AG04450 (cell line): ENCODE data around the gene GPC4. TPM values are rescaled to one million over a fixed set of nuclear protein-coding genes. Genes with fewer than 3 reads are reported as not detected.
"Not testable (repeated sequence)": the region's sequence is repeated elsewhere in the genome, so short reads cannot be mapped to it uniquely, and the experiment has no call there.

Experiments used
- CTCF ChIA-PET: fragments of 300-600, 350-600 bp; formaldehyde crosslinking; extraction: SDS; loops from one replicate; lab custom pipeline; 2022; ENCODE audit warnings: antibody characterized with exemption, inconsistent platforms; lab: Charles Lee
- POLR2A ChIA-PET: fragments of 350-600 bp; formaldehyde crosslinking; extraction: SDS; loops from one replicate; lab custom pipeline; 2021; ENCODE audit warnings: antibody characterized with exemption, inconsistent platforms; lab: Yijun Ruan, JAX
- DNase-seq: peaks from one replicate; pipeline ENCODE4 v3.0.0-alpha.2; 2011; ENCODE audit warnings: low read depth, low spot score
- H3K27ac ChIP-seq: one replicate; pipeline ENCODE4 v1.5.1; 2012; ENCODE audit warnings: low read depth, low read length, control low read depth
- H3K27me3 ChIP-seq: one replicate; pipeline ENCODE4 v1.6.0; 2012; ENCODE audit warnings: low read length; ENCODE audit not compliant: control insufficient read depth, insufficient read depth
- H3K4me3 ChIP-seq: 2 replicates; pipeline ENCODE4 v1.5.1; 2011; ENCODE audit warnings: mild to moderate bottlenecking, low read depth, low read length, control low read depth
- H3K9me3 ChIP-seq: 2 replicates; pipeline ENCODE4 v1.5.1; 2012; ENCODE audit warnings: low read length; ENCODE audit not compliant: control insufficient read depth, insufficient read depth
- polyA plus RNA-seq: library from polyadenylated mRNA; depleted of rRNA; stranded (reverse); fragments of >200 nt; gene quantifications from 2 replicates; pipeline ENCODE4 v1.2.3, GENCODE V29; 2011
- TF ChIP-seq, protein P1 (sequence below): IDR thresholded peaks from 2 replicates; pipeline ENCODE4 v1.5.1; 2011; ENCODE audit warnings: low read depth, low read length, control low read depth, inconsistent platforms

GPC4 gene
- polyA plus RNA-seq, 1 experiment, result 0.04 TPM

GRCh38 chrX:133287860-133288259 is 127.4 kb downstream of the GPC4 start:
- TF ChIP-seq, protein P1, sequence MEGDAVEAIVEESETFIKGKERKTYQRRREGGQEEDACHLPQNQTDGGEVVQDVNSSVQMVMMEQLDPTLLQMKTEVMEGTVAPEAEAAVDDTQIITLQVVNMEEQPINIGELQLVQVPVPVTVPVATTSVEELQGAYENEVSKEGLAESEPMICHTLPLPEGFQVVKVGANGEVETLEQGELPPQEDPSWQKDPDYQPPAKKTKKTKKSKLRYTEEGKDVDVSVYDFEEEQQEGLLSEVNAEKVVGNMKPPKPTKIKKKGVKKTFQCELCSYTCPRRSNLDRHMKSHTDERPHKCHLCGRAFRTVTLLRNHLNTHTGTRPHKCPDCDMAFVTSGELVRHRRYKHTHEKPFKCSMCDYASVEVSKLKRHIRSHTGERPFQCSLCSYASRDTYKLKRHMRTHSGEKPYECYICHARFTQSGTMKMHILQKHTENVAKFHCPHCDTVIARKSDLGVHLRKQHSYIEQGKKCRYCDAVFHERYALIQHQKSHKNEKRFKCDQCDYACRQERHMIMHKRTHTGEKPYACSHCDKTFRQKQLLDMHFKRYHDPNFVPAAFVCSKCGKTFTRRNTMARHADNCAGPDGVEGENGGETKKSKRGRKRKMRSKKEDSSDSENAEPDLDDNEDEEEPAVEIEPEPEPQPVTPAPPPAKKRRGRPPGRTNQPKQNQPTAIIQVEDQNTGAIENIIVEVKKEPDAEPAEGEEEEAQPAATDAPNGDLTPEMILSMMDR, result no peak
- Histone ChIP-seq H3K27ac (no peak overlapping the region), H3K4me3 (no peak overlapping the region), H3K27me3 (no peaks in the 10 kb centered on the region), H3K9me3 (no peaks in the 10 kb centered on the region)
- ChIA-PET CTCF (no interaction called here), POLR2A (no interaction called here)
- no peak for DNase-seq

GRCh38 chrX:133285341-133285740 is 129.9 kb downstream of the GPC4 start:
- ChIA-PET CTCF (no interaction called here), POLR2A (no interaction called here)
- Histone ChIP-seq H3K27ac (no peak overlapping the region), H3K9me3 (no peaks in the 10 kb centered on the region), H3K4me3 (no peak overlapping the region), H3K27me3 (no peaks in the 10 kb centered on the region)
- TF ChIP-seq, protein P1, result no peak
- no peak for DNase-seq

GRCh38 chrX:133279112-133279730 is 136.1 kb downstream of the GPC4 start:
- H3K27ac ChIP-seq, DNase-seq, POLR2A ChIA-PET, H3K9me3 ChIP-seq, CTCF ChIA-PET, H3K27me3 ChIP-seq, H3K4me3 ChIP-seq: not testable (repeated sequence)

GRCh38 chrX:133273180-133273579 is 142.1 kb downstream of the GPC4 start:
- POLR2A ChIA-PET, result no interaction called here
- TF ChIP-seq, protein P1, result no peak
- DNase-seq, result no peak

GRCh38 chrX:133269168-133269567 is 146.1 kb downstream of the GPC4 start:
- H3K27ac ChIP-seq, result no peak overlapping the region
- POLR2A ChIA-PET, result no interaction called here
- DNase-seq, result no peak
- H3K27me3 ChIP-seq, result no peaks in the 10 kb centered on the region
- CTCF ChIA-PET, result no interaction called here
- no peaks in the 10 kb centered on the region; the same call in 1 of the 2 replicates for H3K9me3 ChIP-seq
- TF ChIP-seq, protein P1, result no peak
- H3K4me3 ChIP-seq, result no peak overlapping the region

More at GRCh38 chrX:133273180-133273579, 142.1 kb downstream of the GPC4 start:
- Histone ChIP-seq H3K4me3 (no peak overlapping the region), H3K27me3 (no peaks in the 10 kb centered on the region), H3K27ac (no peak overlapping the region), H3K9me3 (no peaks in the 10 kb centered on the region)
- CTCF ChIA-PET, result no interaction called here
